Liver (tissue), 3 donors: Measurements from ENCODE around the gene BAHCC1.

ENCODE experiments used
- FOXA1 ChIP-seq: IDR thresholded peaks from 2 replicates; pipeline ENCODE4 v1.6.1; 2016; ENCODE audit warnings: antibody characterized with exemption
- FOXA2 ChIP-seq: IDR thresholded peaks from 2 replicates; pipeline ENCODE4 v1.6.1; 2016; ENCODE audit warnings: antibody characterized with exemption
- GABPA ChIP-seq, 2 donors: IDR thresholded peaks in 1 of 2; conservative IDR thresholded peaks in 1 of 2; 2 replicates each; pipeline ENCODE4 v1.6.1; 2016; ENCODE audit warnings: antibody characterized with exemption in 2 of 2, mild to moderate bottlenecking in 1 of 2, moderate library complexity in 1 of 2
- HNF4G ChIP-seq: IDR thresholded peaks from 2 replicates; pipeline ENCODE4 v1.6.1; 2016; ENCODE audit warnings: antibody characterized with exemption
- JUND ChIP-seq, 2 donors: IDR thresholded peaks; 2 replicates each; pipeline ENCODE4 v1.6.1; 2016; ENCODE audit warnings: antibody characterized with exemption in 2 of 2
- RAD21 ChIP-seq, 2 donors: IDR thresholded peaks; 2 replicates each; pipeline ENCODE4 v1.6.1; 2016; ENCODE audit warnings: antibody characterized with exemption in 2 of 2, mild to moderate bottlenecking in 2 of 2
- RXRA ChIP-seq, 2 donors: IDR thresholded peaks; 2 replicates each; pipeline ENCODE4 v1.6.1; 2017 to 2018; ENCODE audit warnings: antibody characterized with exemption in 2 of 2, mild to moderate bottlenecking in 1 of 2
- SP1 ChIP-seq: IDR thresholded peaks from 2 replicates; pipeline ENCODE4 v1.6.1; 2018; ENCODE audit warnings: antibody characterized with exemption, mild to moderate bottlenecking
- TAF1 ChIP-seq: conservative IDR thresholded peaks from 2 replicates; pipeline ENCODE4 v1.6.1; 2016; ENCODE audit warnings: antibody characterized with exemption, mild to moderate bottlenecking
- TF ChIP-seq, protein P1 (sequence below): fragments of 150-350 bp; IDR thresholded peaks from 2 replicates; pipeline ENCODE4 v1.5.1; 2017; ENCODE audit warnings: improper control_type of control experiment, low read depth, low read length; ENCODE audit not compliant: missing input control
- TF ChIP-seq, protein P2 (sequence below): IDR thresholded peaks from 2 replicates; pipeline ENCODE4 v1.6.1; 2016; ENCODE audit warnings: antibody characterized with exemption
- donor health status: healthy.
- donor health status: healthy.

DNA sequence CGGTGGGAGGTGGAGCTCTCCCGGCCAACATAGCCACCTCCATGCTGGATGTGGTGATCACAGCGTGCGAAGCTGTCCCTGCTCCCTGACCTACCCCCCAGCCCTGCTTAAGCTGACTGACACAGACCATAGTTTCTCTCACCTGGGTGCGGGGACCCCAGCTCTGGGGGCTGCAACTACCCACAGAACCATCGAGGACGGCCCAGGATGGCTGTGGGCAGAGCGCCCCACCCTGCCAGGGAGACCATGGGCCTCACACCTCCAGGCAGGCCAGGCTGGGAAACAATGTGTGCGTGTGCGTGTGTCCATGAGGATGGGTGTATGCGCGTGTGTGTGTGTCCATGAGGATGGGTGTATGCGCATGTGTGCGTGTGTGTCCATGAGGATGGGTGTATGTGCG, 20.4 kb downstream of the BAHCC1 start:
- TF ChIP-seq RAD21 (IDR thresholded peaks at IDR 0.05) (no peak), GABPA (IDR thresholded peaks at IDR 0.05 in 1 of 2, conservative IDR thresholded peaks at IDR 0.05 in 1 of 2) (no peak), JUND (IDR thresholded peaks at IDR 0.05) (no peak), SP1 (no peak), RXRA (IDR thresholded peaks at IDR 0.05) (no peak), FOXA1 (no peak), FOXA2 (no peak), TAF1 (no peak), HNF4G (no peak)
- TF ChIP-seq, protein P1, sequence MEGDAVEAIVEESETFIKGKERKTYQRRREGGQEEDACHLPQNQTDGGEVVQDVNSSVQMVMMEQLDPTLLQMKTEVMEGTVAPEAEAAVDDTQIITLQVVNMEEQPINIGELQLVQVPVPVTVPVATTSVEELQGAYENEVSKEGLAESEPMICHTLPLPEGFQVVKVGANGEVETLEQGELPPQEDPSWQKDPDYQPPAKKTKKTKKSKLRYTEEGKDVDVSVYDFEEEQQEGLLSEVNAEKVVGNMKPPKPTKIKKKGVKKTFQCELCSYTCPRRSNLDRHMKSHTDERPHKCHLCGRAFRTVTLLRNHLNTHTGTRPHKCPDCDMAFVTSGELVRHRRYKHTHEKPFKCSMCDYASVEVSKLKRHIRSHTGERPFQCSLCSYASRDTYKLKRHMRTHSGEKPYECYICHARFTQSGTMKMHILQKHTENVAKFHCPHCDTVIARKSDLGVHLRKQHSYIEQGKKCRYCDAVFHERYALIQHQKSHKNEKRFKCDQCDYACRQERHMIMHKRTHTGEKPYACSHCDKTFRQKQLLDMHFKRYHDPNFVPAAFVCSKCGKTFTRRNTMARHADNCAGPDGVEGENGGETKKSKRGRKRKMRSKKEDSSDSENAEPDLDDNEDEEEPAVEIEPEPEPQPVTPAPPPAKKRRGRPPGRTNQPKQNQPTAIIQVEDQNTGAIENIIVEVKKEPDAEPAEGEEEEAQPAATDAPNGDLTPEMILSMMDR, result no peak
- TF ChIP-seq, protein P2, sequence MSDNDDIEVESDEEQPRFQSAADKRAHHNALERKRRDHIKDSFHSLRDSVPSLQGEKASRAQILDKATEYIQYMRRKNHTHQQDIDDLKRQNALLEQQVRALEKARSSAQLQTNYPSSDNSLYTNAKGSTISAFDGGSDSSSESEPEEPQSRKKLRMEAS, result no peak
